ENCODE measurements around the gene NOXA1.

GRCh38 chr9:137467161-137467581 is 44.0 kb downstream of the NOXA1 start:
- TF ChIP-seq, protein P1, sequence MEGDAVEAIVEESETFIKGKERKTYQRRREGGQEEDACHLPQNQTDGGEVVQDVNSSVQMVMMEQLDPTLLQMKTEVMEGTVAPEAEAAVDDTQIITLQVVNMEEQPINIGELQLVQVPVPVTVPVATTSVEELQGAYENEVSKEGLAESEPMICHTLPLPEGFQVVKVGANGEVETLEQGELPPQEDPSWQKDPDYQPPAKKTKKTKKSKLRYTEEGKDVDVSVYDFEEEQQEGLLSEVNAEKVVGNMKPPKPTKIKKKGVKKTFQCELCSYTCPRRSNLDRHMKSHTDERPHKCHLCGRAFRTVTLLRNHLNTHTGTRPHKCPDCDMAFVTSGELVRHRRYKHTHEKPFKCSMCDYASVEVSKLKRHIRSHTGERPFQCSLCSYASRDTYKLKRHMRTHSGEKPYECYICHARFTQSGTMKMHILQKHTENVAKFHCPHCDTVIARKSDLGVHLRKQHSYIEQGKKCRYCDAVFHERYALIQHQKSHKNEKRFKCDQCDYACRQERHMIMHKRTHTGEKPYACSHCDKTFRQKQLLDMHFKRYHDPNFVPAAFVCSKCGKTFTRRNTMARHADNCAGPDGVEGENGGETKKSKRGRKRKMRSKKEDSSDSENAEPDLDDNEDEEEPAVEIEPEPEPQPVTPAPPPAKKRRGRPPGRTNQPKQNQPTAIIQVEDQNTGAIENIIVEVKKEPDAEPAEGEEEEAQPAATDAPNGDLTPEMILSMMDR (IDR thresholded peaks at IDR 0.05), result no peak
- no peak for TF ChIP-seq POLR2A (IDR thresholded peaks at IDR 0.05)
